NCI-H2227 treated with DMSO at 0.1 percent for 48 hours (cell line): Measurements from ENCODE around the gene POGK.

Experiments used
- DNase-seq: peaks from one replicate; lab custom pipeline; 2025; lab: John Stamatoyannopoulos, UW

The POGK gene

DNA sequence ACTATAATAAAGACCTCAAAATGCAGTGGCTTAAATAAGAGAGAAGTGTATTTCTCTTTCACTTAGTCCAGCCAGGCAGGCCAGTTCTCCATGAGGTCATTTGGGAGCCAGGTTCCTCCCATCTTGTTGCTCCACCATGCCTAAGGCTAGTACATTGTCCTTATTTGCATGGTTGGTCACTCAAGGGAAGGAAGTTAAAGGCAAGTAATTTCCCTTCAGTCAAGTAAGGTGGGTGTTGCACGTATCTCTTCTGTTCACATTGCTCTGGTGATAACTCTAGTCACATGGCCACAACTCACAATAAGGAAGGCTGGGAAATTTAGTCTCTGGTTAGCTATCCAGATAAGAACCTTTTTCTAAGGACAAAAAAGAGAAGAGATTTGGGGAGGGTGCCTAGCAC, 64.0 kb downstream of the POGK start:
- DNase-seq: no peak

DNA sequence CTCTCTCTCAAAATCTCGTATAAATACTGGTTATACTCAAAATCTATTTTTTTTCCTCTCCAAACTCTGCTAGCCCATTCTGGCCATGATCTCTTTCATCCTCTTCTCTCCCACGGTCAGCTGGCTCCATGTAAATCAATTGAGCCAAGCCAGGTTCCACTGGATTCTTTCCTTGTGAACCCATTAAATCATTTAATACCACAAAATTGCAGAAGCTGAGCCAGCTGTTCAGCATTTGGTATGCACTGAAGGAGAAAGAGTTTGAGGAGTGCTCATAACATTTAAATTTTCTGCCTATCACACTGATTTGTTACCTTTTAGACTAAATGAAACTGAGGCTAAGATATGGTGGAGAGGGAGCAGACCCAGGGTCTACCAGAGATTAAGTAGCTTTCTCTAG, 65.9 kb downstream of the POGK start:
- no peak for DNase-seq

DNA sequence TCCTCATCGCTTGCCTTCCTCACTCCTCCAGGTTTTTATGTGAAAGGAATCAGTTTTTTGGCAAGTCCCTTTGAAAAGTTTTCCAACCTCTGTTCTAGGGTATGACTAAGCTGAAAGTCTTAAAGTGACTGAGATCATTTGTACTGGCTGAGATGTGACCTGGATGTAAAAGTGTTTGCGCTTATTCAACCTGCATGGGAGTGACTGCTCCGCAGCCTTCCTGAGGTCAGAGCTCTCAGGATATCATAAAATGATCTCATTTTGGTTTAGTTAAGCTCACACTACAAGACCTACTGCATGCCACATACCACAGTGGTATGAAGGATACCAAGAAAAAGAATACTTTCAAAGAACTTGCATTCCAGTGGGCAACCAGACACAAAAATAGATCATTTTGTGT, 66.6 kb downstream of the POGK start:
- no peak for DNase-seq
